DMS 273 (cell line): ENCODE results near the gene ACE.
A peak's percentile ranks its signal among the peaks of the same experiment; 100 is the strongest.

ENCODE experiments used
- DNase-seq: peaks from one replicate; lab custom pipeline; 2025; ENCODE audit not compliant: unreplicated experiment; lab: John Stamatoyannopoulos, UW

ACE gene

DNA sequence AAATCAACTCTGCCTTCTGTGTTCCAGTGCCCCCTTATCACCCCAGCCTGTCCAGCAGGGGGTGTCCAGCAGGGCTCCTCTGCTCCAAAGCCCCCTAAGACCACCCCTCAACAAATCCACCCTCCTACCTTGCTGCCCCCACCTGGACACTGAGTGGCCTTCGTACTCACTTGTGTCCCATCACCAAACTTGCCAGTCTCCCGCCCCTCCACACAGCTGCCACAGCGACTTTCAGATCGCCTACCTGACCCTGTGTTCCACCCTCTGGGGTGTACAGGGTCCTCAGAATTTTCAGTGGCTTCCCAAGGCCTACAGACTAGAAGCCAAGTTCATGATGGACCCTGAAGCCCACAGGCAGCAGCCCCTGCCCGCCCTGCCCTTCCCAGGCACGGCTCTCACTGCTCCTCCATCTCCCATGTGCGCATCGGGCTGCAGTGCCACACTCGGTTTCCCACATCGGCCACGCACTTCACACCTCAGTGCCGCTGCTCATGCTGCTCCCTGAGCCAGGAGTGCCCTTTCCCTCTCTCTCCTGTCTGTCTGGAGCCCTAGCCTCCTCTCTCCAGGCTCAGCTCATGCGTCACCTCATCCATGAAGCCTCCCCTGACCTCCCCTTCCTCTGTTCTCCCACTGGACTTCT lies 58.1 kb downstream of the ACE start:
- no peak for DNase-seq

GRCh38 chr17:63535640-63536039 lies 58.8 kb downstream of the ACE start:
- DNase-seq = no peak

- DNase-seq = peak; percentile 14
Observed at GRCh38 chr17:63537001-63537400, 60.1 kb downstream of the ACE start.

- DNase-seq = no peak
Observed at GRCh38 chr17:63537991-63538692, 61.3 kb downstream of the ACE start.

- DNase-seq = no peak
Observed at GRCh38 chr17:63538693-63539595, 62.1 kb downstream of the ACE start.

DNA sequence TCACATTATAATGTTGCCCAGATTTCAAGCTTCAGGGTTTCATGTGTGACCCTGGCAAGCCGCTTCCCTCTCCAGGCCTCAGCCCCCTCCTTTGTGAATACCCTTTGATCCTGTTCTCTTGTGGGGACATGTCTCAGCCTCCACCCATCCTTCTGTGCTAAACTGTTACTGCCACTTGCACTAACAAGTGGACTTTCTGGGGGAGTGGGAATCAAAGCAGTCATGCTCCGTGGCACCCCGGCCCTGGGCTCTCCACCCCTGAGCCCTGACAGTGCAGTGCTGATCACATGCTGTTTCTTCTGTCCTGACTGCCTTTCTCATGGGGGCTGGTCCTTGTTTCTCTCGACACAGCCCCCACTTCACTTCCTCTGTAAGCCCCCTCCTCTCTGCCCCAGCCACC lies 63.7 kb downstream of the ACE start:
- no peak for DNase-seq

DNA sequence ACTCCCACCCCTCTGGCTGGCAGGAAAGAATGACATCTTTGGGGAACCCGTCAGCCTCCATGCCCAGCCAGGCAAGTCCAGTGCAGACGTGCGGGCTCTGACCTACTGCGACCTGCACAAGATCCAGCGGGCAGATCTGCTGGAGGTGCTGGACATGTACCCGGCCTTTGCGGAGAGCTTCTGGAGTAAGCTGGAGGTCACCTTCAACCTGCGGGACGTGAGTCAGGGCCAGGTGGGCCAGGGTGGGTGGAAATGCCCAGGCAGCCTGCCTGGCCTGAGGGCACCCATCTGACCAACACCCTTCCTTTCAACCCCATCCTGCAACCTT lies 65.3 kb downstream of the ACE start:
- DNase-seq = no peak

GRCh38 chr17:63542942-63543821 lies 66.3 kb downstream of the ACE start:
- DNase-seq = peak; percentile 52

DNA sequence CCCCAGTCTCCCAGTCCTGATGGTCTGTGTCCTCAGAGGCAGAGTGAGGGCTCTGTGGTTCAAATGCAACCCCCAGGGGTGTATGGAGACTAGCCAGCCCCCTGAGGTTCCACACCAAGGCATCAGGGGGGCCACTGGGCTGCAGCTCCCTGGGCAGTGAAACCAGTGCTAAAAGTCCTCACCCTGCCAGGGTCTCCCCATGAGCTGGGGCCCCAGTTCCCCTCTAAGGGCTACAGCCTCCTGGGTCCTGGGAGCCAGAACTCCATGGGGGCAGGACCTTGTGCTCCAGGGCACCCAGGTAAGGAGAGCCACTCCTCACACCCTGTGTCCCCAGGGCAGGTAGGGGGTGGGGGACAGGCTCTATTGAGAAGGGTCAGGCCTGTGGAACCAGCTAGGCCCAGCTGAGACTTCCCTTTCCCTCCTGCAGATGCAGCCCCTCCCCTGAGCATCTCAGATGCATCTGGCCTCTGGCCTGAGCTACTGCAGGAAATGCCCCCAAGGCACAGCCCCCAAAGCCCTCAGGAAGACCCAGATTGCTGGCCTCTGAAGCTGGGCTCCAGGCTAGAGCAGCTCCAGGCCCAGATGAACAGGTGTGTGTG lies 67.1 kb downstream of the ACE start:
- DNase-seq = no peak

DNA sequence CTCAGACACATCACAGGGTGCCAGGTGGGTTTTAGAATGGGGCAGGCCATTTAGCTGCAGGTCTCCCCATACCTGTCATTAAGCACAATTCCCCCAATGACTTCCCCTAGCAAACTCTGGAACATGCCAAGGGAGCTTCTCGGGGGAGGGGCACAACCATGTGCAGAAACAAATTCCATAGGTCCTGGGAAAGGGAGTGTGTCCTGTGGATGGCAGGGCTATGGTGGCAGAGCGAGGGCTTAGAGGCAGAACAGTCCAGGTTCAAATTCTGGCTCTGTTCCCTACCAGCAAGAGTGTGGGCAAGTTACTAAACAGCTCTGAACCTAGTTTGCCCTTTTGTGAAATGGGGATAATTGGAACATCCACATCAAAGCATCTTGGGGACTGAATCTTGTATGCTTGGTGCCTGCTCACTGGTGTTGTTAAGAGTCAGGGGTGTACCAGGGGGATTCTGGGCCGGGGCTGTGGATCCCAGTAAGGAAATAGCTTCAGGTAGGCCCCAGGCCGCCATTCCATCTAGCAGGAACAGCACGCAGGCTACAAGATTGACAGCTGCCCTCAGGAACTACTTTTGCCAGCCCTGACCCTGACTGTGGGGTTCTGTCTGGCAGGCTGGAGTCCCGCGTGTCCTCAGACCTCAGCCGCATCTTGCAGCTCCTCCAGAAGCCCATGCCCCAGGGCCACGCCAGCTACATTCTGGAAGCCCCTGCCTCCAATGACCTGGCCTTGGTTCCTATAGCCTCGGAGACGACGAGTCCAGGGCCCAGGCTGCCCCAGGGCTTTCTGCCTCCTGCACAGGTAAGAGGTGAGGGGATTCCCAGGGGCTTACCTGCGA lies 67.8 kb downstream of the ACE start:
- DNase-seq = no peak

DNA sequence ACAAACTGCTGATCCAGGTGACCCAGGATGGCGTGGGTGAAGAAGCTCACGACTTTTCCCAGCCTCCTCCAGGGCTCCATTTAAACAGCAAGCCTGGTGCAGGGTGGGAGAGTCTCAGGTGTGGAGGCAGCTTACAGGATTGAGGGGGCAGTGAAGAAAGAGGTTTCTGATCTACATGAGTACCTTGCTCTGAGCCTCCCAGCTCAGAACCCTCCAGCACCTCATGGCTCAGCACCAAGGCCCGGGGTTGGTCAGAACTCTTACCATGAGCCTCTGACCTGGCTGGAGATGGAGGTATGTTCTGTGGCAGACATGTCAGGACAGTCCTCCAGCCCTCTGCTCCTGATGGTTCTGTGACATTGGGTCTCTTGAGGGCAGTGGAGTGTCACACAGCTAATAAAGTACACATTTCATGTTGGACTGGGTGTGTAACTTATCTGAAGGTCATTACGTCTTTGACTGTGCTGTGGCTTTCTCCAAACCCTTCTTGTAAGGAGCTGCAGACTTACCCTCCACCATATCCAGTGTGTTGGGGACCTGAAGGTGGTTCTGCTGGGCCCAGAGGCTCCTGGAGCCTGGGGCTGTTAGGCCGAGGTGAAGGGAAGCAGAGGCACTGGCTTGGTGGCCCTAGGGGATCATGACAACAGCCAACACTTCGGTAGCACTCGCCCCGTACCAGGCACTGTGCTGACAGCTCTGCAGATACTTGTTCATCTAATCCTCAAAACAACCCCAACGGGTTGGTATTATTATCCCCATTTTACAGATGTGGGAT lies 69.6 kb downstream of the ACE start:
- no peak for DNase-seq

GRCh38 chr17:63547083-63547523 lies 70.2 kb downstream of the ACE start:
- no peak for DNase-seq
